Ishikawa (cell line): ENCODE measurements around the gene NMRAL1.

Source experiments
- CEBPB ChIP-seq: IDR thresholded peaks from 2 replicates; pipeline ENCODE4 v1.6.1; 2012
- CREB1 ChIP-seq: IDR thresholded peaks from 2 replicates; pipeline ENCODE4 v1.6.1; 2012; ENCODE audit warnings: low read depth
- EGR1 ChIP-seq: IDR thresholded peaks from 2 replicates; pipeline ENCODE4 v1.6.1; 2012
- EP300 ChIP-seq: IDR thresholded peaks from 2 replicates; pipeline ENCODE4 v1.6.1; 2012; ENCODE audit warnings: borderline replicate concordance
- FOXM1 ChIP-seq: IDR thresholded peaks from 2 replicates; pipeline ENCODE4 v1.6.1; 2012; ENCODE audit warnings: low read depth, borderline replicate concordance
- MAX ChIP-seq: IDR thresholded peaks from 2 replicates; pipeline ENCODE4 v1.6.1; 2012
- NFIC ChIP-seq: IDR thresholded peaks from 2 replicates; pipeline ENCODE4 v1.6.1; 2012
- RAD21 ChIP-seq: IDR thresholded peaks from 2 replicates; pipeline ENCODE4 v1.6.1; 2012; ENCODE audit warnings: low read depth
- TAF1 ChIP-seq: IDR thresholded peaks from 2 replicates; pipeline ENCODE4 v1.6.1; 2012; ENCODE audit warnings: low read depth, mild to moderate bottlenecking
- TCF12 ChIP-seq: IDR thresholded peaks from 2 replicates; pipeline ENCODE4 v1.6.1; 2012; ENCODE audit warnings: low read depth
- TEAD4 ChIP-seq: IDR thresholded peaks from 2 replicates; pipeline ENCODE4 v1.6.1; 2012
- YY1 ChIP-seq: IDR thresholded peaks from 2 replicates; pipeline ENCODE4 v1.6.1; 2012; ENCODE audit warnings: low read depth
- ZBTB7A ChIP-seq: IDR thresholded peaks from 2 replicates; pipeline ENCODE4 v1.6.1; 2012; ENCODE audit warnings: low read depth
- TF ChIP-seq, protein P1 (sequence below): IDR thresholded peaks from 2 replicates; pipeline ENCODE4 v1.6.1; 2012; ENCODE audit warnings: low read depth, mild to moderate bottlenecking
- TF ChIP-seq, protein P2 (sequence below): IDR thresholded peaks from 2 replicates; pipeline ENCODE4 v1.6.1; 2012

Gene NMRAL1

GRCh38 chr16:4467916-4468315 lies 6.5 kb downstream of the NMRAL1 start:
- TF ChIP-seq FOXM1 (no peak), TAF1 (no peak), YY1 (no peak), NFIC (no peak), EP300 (no peak)

DNA sequence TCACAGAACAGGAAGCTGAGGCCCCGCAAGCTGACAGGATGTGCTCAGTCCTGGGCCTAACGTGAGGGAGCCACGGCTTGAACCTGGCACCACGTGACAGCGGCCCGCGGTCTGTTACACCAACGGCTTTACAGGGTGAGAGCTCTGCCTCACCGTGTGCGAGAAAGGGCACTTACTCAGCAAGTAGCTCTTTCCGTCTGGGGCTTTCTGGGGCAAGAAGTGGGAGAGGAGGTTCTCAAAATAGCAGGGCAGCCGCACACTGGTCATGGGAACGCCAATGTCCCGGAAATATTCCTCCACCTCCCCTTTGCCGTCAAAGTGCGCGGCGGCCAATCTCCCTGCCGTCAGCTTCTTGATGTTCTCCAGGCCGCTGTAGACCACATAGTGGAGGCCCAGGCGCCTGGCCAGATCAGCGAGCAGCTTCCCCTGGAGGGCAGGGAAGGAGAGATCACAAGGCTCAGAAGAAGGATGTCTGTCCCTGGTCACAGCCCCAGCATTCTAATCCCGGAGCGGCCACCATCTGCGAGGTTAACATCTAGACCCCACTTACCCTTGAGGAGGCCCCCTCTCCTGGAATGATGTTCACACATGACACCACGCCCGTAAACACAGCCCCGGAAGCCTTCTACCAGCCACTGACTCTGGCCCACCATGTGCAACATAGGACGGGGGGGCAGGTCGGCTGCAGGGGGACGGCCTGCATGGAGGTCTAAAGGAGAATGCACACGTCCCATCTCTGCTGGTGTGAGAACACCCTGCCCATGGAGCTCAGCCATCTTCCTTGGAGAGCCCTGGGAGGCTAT lies 8.2 kb downstream of the NMRAL1 start:
- TF ChIP-seq CEBPB (no peak), NFIC (no peak), YY1 (no peak), TCF12 (no peak), TAF1 (no peak), EP300 (no peak), EGR1 (no peak), CREB1 (no peak), FOXM1 (no peak), RAD21 (no peak), ZBTB7A (no peak), MAX (no peak), TEAD4 (no peak)
- TF ChIP-seq, protein P1, sequence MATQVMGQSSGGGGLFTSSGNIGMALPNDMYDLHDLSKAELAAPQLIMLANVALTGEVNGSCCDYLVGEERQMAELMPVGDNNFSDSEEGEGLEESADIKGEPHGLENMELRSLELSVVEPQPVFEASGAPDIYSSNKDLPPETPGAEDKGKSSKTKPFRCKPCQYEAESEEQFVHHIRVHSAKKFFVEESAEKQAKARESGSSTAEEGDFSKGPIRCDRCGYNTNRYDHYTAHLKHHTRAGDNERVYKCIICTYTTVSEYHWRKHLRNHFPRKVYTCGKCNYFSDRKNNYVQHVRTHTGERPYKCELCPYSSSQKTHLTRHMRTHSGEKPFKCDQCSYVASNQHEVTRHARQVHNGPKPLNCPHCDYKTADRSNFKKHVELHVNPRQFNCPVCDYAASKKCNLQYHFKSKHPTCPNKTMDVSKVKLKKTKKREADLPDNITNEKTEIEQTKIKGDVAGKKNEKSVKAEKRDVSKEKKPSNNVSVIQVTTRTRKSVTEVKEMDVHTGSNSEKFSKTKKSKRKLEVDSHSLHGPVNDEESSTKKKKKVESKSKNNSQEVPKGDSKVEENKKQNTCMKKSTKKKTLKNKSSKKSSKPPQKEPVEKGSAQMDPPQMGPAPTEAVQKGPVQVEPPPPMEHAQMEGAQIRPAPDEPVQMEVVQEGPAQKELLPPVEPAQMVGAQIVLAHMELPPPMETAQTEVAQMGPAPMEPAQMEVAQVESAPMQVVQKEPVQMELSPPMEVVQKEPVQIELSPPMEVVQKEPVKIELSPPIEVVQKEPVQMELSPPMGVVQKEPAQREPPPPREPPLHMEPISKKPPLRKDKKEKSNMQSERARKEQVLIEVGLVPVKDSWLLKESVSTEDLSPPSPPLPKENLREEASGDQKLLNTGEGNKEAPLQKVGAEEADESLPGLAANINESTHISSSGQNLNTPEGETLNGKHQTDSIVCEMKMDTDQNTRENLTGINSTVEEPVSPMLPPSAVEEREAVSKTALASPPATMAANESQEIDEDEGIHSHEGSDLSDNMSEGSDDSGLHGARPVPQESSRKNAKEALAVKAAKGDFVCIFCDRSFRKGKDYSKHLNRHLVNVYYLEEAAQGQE = no peak
- TF ChIP-seq, protein P2, sequence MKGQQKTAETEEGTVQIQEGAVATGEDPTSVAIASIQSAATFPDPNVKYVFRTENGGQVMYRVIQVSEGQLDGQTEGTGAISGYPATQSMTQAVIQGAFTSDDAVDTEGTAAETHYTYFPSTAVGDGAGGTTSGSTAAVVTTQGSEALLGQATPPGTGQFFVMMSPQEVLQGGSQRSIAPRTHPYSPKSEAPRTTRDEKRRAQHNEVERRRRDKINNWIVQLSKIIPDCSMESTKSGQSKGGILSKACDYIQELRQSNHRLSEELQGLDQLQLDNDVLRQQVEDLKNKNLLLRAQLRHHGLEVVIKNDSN = no peak

DNA sequence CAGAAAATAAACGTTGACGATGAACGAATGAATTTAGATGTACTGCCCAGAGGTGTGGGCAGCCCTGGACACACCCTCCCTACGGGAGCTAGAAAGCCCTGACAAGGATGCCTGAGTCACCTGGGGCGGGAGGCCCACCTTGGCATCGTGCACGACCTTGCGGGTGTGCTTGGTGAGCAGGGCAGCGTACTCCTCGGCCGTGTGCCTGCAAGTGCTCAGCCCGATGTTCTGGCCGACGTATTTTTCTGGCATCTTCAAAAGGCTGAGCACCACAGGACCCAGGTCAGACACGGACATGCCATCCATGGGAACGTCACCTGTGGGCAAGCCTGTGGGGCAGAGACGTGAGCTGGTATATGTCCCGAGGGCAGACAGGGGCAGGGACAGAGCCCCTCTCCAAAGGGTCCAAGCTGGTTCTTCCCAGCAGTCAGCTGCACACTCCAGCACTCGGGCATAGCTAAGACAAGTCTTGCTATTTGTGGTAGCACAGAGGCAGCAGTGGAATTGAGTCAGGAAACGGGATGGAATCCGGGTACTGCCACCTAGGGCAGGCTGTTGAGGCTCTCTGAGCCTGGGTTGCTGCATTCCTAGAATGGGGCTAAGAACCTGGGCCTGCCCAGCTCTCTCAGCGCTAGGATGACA lies 10.8 kb downstream of the NMRAL1 start:
- TF ChIP-seq, protein P2 = no peak
- TF ChIP-seq TAF1 = no peak
- no peak for TF ChIP-seq RAD21
- no peak for TF ChIP-seq TCF12

- TF ChIP-seq FOXM1 (no peak), MAX (no peak), YY1 (no peak), CREB1 (no peak), EP300 (no peak), RAD21 (no peak), TEAD4 (no peak), EGR1 (no peak), CEBPB (no peak)
- TF ChIP-seq, protein P1 = no peak
Observed at GRCh38 chr16:4461250-4462085, 13.0 kb downstream of the NMRAL1 start.

- TF ChIP-seq, protein P2 = no peak
- TF ChIP-seq NFIC (no peak), YY1 (no peak), CREB1 (no peak), MAX (no peak), EP300 (no peak), TCF12 (no peak), TAF1 (no peak), RAD21 (no peak)
Observed at GRCh38 chr16:4460936-4461249, 13.5 kb downstream of the NMRAL1 start.
